Smooth muscle cell (in vitro differentiated cells): ENCODE results near the gene LDB3. TPM values are rescaled to one million over a fixed set of nuclear protein-coding genes. Genes with fewer than 3 reads are reported as not detected.

Source experiments
- DNase-seq: peaks from one replicate; lab custom pipeline; 2025; ENCODE audit not compliant: unreplicated experiment; lab: John Stamatoyannopoulos, UW
- H2AFZ ChIP-seq: fragments of 200-600 bp; sonication (generic); 2 replicates; pipeline ENCODE4 v1.6.0; 2016; ENCODE audit warnings: antibody characterized with exemption, low read depth, mild to moderate bottlenecking
- H3F3A ChIP-seq: fragments of 200-600 bp; sonication (generic); 2 replicates; pipeline ENCODE4 v1.6.0; 2017; ENCODE audit warnings: antibody characterized with exemption, low read depth
- H3K27ac ChIP-seq: fragments of 200-600 bp; sonication (generic); 2 replicates; pipeline ENCODE4 v1.5.1; 2016; ENCODE audit warnings: low read depth, mild to moderate bottlenecking
- H3K27me3 ChIP-seq: fragments of 200-600 bp; sonication (generic); 2 replicates; pipeline ENCODE4 v1.6.1; 2016; ENCODE audit warnings: low read depth, mild to moderate bottlenecking
- H3K36me3 ChIP-seq: fragments of 200-600 bp; sonication (generic); 2 replicates; pipeline ENCODE4 v1.5.1; 2016; ENCODE audit warnings: low read depth
- H3K4me1 ChIP-seq: fragments of 200-600 bp; sonication (generic); 2 replicates; pipeline ENCODE4 v1.5.1; 2016; ENCODE audit warnings: low read depth
- H3K4me2 ChIP-seq: fragments of 200-600 bp; sonication (generic); 2 replicates; pipeline ENCODE4 v1.6.0; 2016; ENCODE audit warnings: mild to moderate bottlenecking
- H3K4me3 ChIP-seq: fragments of 200-600 bp; sonication (generic); 2 replicates; pipeline ENCODE4 v1.5.1; 2016; ENCODE audit warnings: mild to moderate bottlenecking
- H3K79me2 ChIP-seq: fragments of 200-600 bp; sonication (generic); 2 replicates; pipeline ENCODE4 v1.6.0; 2016; ENCODE audit warnings: low read depth, mild to moderate bottlenecking
- H3K9ac ChIP-seq: fragments of 200-600 bp; sonication (generic); 2 replicates; pipeline ENCODE4 v1.6.0; 2016; ENCODE audit warnings: low read depth
- H3K9me3 ChIP-seq: fragments of 200-600 bp; sonication (generic); replicated peaks from 2 replicates; pipeline ENCODE4 v1.5.1; 2016; ENCODE audit warnings: low read depth
- H4K20me1 ChIP-seq: fragments of 200-600 bp; sonication (generic); 2 replicates; pipeline ENCODE4 v1.6.0; 2016; ENCODE audit warnings: low read depth
- WGBS: methylation state at CpG from one replicate; pipeline ENCODE4 v1.1.7; 2016; ENCODE audit warnings: low lambda C conversion rate; 5-methylcytosine and 5-hydroxymethylcytosine counted together
- polyA plus RNA-seq: library from polyadenylated mRNA; unstranded; fragments of >200 nt; fragmentation: Nextera tagmentation; extraction: Ambion mirVana; gene quantifications from 2 replicates; pipeline ENCODE4 v1.2.1, GENCODE V29; 2016
- total RNA-seq: library from RNA; depleted of rRNA; stranded (reverse); fragments of >200 nt; gene quantifications from 2 replicates; pipeline ENCODE4 v1.2.3, GENCODE V29; 2014
- TF ChIP-seq, protein P1 (sequence below): fragments of 200-600 bp; sonication (generic); IDR thresholded peaks from 2 replicates; pipeline ENCODE4 v1.5.1; 2017; ENCODE audit warnings: borderline replicate concordance, mild to moderate bottlenecking, antibody characterized with exemption; ENCODE audit not compliant: insufficient read depth, poor library complexity, severe bottlenecking

Gene LDB3
- total and polyA plus RNA-seq, 2 experiments from 2014 or later: 0.31 to 0.61 TPM

DNA sequence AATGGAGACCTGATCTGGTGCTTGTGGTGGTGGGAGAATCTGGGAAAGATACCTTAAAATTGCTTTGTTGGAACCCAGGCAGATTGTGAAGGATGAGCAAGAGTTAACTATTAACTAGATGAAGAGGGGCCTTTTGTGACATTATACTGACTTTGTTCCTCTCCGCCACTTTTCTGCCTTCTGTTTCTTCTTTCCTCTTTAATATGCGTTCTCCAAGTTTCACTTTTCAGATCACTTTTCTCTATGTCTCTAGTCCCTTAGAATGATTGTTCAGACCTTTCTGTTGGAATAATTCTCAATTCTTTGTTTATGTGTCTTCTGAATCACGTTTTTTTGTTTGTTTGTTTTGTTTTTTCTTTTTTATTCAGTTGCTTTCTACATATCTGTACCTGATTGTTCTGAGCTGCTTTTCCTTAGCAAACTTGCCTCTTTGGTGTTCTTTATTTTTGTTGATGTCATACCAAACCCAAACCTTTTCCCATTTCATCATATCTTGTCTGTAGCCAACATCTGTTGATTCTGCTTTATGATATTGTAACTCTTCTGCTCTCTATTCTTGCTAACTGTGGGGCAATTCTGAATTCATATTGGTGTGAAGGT is 90.9 kb downstream of the LDB3 start:
- no peak for DNase-seq
- H3K9ac ChIP-seq: peak overlapping the region; percentile 87
- 17% methylated on average over 3 of the region's 3 CpGs for WGBS

DNA sequence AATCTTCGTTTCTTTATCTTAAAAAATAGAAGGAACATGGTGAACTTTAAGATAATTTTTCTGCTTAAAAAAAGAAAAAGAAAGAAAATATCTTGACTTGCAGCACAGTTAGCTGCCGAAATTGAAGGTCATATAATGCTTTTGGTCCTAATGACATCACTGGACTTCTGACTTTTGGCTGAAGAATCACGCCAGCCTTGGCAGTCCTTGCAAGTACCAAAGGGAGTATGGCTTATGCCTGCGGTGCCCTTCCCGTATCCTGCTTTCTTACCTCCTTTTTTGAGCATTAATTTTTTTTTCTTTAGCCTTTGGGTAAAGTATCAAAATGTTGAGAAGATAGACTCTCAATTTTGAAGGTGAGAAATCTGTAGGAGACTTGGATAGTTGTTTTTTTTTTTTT is 95.1 kb downstream of the LDB3 start:
- no peak for DNase-seq
- TF ChIP-seq, protein P1, sequence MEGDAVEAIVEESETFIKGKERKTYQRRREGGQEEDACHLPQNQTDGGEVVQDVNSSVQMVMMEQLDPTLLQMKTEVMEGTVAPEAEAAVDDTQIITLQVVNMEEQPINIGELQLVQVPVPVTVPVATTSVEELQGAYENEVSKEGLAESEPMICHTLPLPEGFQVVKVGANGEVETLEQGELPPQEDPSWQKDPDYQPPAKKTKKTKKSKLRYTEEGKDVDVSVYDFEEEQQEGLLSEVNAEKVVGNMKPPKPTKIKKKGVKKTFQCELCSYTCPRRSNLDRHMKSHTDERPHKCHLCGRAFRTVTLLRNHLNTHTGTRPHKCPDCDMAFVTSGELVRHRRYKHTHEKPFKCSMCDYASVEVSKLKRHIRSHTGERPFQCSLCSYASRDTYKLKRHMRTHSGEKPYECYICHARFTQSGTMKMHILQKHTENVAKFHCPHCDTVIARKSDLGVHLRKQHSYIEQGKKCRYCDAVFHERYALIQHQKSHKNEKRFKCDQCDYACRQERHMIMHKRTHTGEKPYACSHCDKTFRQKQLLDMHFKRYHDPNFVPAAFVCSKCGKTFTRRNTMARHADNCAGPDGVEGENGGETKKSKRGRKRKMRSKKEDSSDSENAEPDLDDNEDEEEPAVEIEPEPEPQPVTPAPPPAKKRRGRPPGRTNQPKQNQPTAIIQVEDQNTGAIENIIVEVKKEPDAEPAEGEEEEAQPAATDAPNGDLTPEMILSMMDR: no peak
- Histone ChIP-seq H3K79me2 (peaks cover 99% of the 10 kb centered on the region), H3K9me3 (no peaks in the 10 kb centered on the region), H3K27ac (no peak overlapping the region), H3K27me3 (no peaks in the 10 kb centered on the region), H3K9ac (no peak overlapping the region), H3K4me2 (no peak overlapping the region), H3F3A (no peaks in the 10 kb centered on the region), H4K20me1 (peaks cover 95% of the 10 kb centered on the region), H2AFZ (no peak overlapping the region), H3K36me3 (no peaks in the 10 kb centered on the region), H3K4me3 (no peak overlapping the region), H3K4me1 (peaks cover 18% of the 10 kb centered on the region)
- 96% methylated on average over 5 of the region's 5 CpGs for WGBS

More for the DNA sequence above, 90.9 kb downstream of the LDB3 start:
- H3K79me2 ChIP-seq: peaks cover 72% of the 10 kb centered on the region
- no peaks in the 10 kb centered on the region for H3K9me3 ChIP-seq
- TF ChIP-seq, protein P1: no peak
- H4K20me1 ChIP-seq: peaks cover 66% of the 10 kb centered on the region
- peak overlapping the region; percentile 84 for H3K4me3 ChIP-seq
- no peaks in the 10 kb centered on the region for H3K36me3 ChIP-seq
- H3K27me3 ChIP-seq: no peaks in the 10 kb centered on the region
- peak overlapping the region; percentile 99 for H3K4me2 ChIP-seq
- no peaks in the 10 kb centered on the region for H3F3A ChIP-seq
- peaks cover 21% of the 10 kb centered on the region for H3K4me1 ChIP-seq
- H2AFZ ChIP-seq: no peak overlapping the region
- H3K27ac ChIP-seq: no peak overlapping the region

DNA sequence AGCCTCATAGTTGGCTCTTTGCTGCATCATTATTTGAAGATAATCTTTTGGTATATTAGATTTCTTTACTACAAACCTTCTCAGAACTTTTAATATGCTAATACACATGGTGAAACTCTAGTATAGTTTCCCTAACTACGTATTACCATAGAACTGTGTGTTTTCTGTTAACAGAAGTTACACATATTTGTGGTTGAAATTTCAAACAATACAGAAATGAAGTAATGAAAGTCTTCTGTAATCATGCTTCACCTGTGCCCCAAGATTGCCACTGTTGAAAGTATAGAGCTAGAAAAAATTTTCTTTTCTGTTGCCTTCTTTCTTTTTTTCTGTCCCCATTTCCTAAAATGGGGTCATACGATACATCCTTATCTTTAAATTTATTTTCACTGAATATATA is 97.2 kb downstream of the LDB3 start:
- no peaks in the 10 kb centered on the region for H3K9me3 ChIP-seq
- no peak overlapping the region for H3K27ac ChIP-seq
- WGBS: 95% methylated on average over 2 of the region's 2 CpGs
- H3K79me2 ChIP-seq: peaks cover 99% of the 10 kb centered on the region
- no peaks in the 10 kb centered on the region for H3K27me3 ChIP-seq
- no peak for DNase-seq
- H4K20me1 ChIP-seq: peaks cover 97% of the 10 kb centered on the region
- peaks cover 28% of the 10 kb centered on the region for H3K4me1 ChIP-seq
- H3K9ac ChIP-seq: no peak overlapping the region
- no peak overlapping the region for H3K4me3 ChIP-seq
- TF ChIP-seq, protein P1: no peak
- H3F3A ChIP-seq: no peaks in the 10 kb centered on the region
- no peak overlapping the region for H3K4me2 ChIP-seq
- H3K36me3 ChIP-seq: no peaks in the 10 kb centered on the region
- no peak overlapping the region for H2AFZ ChIP-seq
